Pancreas (tissue), 10 donors: ENCODE data around the gene DMKN. TPM values are rescaled to one million over a fixed set of nuclear protein-coding genes. Genes with fewer than 3 reads are reported as not detected.

Experiments
- ATAC-seq, 4 donors: fragments of 200-7000 bp; cut with Tn5 transposase; one replicate each; pipeline versions ENCODE4 v1.8.0 to v1.9.1; 2020; ENCODE audit warnings: mild to moderate bottlenecking in 4 of 4, moderate library complexity in 4 of 4
- DNase-seq, 6 donors: peaks; one replicate each; pipeline ENCODE4 v3.0.0-alpha.2; 2020
- FAIRE-seq: peaks from 2 replicates; lab custom pipeline; 2012; peaks lifted over from hg19 to GRCh38; lab: Jason Lieb, UNC
- H3K27ac ChIP-seq, 4 donors: fragments of 200-600 bp; sonication (generic); 1 replicate in 3 of 4; 2 replicates in 1 of 4; pipeline versions ENCODE4 v1.5.0 to v1.8.0; 2020
- H3K27me3 ChIP-seq, 4 donors: fragments of 200-600 bp; one replicate each; pipeline ENCODE4 v1.8.0; 2021
- H3K36me3 ChIP-seq, 3 donors: fragments of 200-600 bp; sonication (generic) in 1 of 3; one replicate each; pipeline versions ENCODE4 v1.5.0 to v1.8.0; 2020 to 2021
- H3K4me1 ChIP-seq, 3 donors: fragments of 200-600 bp; one replicate each; pipeline ENCODE4 v1.8.0; 2021
- H3K4me3 ChIP-seq, 4 donors: fragments of 200-600 bp; sonication (generic) in 2 of 4; one replicate each; pipeline versions ENCODE4 v1.5.0 to v1.8.0; 2020 to 2021
- H3K9me3 ChIP-seq, 4 donors: fragments of 200-600 bp; one replicate each; pipeline ENCODE4 v1.8.0; 2021
- WGBS, 2 donors: extraction: QIAGEN DNeasy Blood & Tissue Kit; methylation state at CpG; one replicate each; pipeline ENCODE4 v1.1.7; 2013; 5-methylcytosine and 5-hydroxymethylcytosine counted together
- intact Hi-C, 3 donors: fragments of 100-400 bp; cut with DNase I; formaldehyde crosslinking; loops; one replicate each; pipeline versions ENCODE4 v1.11.1 to v1.14.2; 2022
- polyA plus RNA-seq, 2 donors: library from polyadenylated mRNA; stranded (reverse); fragments of 200-250 nt; gene quantifications; one replicate each; pipeline ENCODE4 v1.2.3, GENCODE V29; 2013
- total RNA-seq, 6 donors: library from RNA; stranded (reverse); fragmentation: NEBNext Ultra II Directional in 4 of 6; extraction: Animal tissue kit (Norgen Biotek cat#: 25700) in 4 of 6; gene quantifications; one replicate each; pipeline versions ENCODE4 v1.2.1 to v1.2.4, GENCODE V29; 2021 to 2023
- TF ChIP-seq, protein P1 (sequence below), 4 donors: fragments of 200-600 bp; sonication (generic) in 3 of 4; IDR thresholded peaks; one replicate each; pipeline versions ENCODE4 v1.5.0 to v1.8.0; 2021; ENCODE audit warnings: antibody characterized with exemption in 4 of 4
- donor health status: healthy with polysubstance abuse.
- donor health status: DM: no; HTN: no; CAD: no; lungs with moderate emphysema.
- donor health status: DM: no; HTN: no; CAD: no.
- donor health status: control.
- donor health status: control.
- donor health status: Bipolar disorder and iron deficiency.
- donor health status: DM: yes; HTN: yes; CAD: no.
- donor health status: DM: no; HTN: no; CAD: no.
- donor health status: DM: no; HTN: no; CAD: no.
- donor health status: DM: yes; HTN: yes; CAD: no.

The DMKN gene
- total and polyA plus RNA-seq, 8 donors: 48.5 to 197 (median 62.4) TPM

DNA sequence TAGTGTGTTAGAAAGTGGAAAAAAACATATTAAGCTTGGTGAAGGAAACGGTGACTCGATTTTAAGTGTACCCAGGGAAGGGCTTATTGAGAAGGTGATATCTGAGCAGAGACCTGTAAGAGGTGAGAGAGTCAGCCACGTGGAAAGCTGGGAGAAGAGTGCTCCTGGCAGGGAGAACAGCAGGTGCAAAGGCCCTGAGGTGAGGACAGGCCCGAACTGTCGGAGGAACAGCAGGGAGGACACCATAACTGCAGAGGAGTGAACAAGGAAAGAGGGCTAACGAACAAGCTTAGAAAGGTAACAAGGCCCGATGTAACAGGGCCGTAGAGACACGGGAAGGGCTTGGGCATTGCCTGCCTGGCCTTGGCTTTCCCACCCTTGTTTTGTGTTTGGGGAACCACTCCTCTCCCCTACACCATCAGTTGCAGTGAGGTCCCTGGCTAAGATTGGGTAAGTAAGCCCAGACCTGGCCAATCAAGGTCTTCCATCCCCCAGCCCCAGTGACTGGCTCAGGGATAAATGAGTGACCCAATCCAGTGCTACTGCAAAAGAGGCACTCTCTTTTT, 42.7 kb upstream of the DMKN start:
- no peaks in the 10 kb centered on the region for H3K9me3 ChIP-seq
- DNase-seq (no peak), FAIRE-seq (no peak), ATAC-seq (no peak)
- no peaks in the 10 kb centered on the region for H3K27me3 ChIP-seq
- no peaks in the 10 kb centered on the region for H3K36me3 ChIP-seq
- H3K4me1 ChIP-seq: peaks cover 0 to 6% (median 0%) of the 10 kb centered on the region in 3 donors
- TF ChIP-seq, protein P1, sequence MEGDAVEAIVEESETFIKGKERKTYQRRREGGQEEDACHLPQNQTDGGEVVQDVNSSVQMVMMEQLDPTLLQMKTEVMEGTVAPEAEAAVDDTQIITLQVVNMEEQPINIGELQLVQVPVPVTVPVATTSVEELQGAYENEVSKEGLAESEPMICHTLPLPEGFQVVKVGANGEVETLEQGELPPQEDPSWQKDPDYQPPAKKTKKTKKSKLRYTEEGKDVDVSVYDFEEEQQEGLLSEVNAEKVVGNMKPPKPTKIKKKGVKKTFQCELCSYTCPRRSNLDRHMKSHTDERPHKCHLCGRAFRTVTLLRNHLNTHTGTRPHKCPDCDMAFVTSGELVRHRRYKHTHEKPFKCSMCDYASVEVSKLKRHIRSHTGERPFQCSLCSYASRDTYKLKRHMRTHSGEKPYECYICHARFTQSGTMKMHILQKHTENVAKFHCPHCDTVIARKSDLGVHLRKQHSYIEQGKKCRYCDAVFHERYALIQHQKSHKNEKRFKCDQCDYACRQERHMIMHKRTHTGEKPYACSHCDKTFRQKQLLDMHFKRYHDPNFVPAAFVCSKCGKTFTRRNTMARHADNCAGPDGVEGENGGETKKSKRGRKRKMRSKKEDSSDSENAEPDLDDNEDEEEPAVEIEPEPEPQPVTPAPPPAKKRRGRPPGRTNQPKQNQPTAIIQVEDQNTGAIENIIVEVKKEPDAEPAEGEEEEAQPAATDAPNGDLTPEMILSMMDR (IDR thresholded peaks at IDR 0.05): no peak
- 88 to 91% methylated on average over 9 of the region's 9 CpGs for WGBS, 2 donors
- H3K4me3 ChIP-seq: no peak overlapping the region
- H3K27ac ChIP-seq: no peak overlapping the region
- intact Hi-C loops: no loop called here

DNA sequence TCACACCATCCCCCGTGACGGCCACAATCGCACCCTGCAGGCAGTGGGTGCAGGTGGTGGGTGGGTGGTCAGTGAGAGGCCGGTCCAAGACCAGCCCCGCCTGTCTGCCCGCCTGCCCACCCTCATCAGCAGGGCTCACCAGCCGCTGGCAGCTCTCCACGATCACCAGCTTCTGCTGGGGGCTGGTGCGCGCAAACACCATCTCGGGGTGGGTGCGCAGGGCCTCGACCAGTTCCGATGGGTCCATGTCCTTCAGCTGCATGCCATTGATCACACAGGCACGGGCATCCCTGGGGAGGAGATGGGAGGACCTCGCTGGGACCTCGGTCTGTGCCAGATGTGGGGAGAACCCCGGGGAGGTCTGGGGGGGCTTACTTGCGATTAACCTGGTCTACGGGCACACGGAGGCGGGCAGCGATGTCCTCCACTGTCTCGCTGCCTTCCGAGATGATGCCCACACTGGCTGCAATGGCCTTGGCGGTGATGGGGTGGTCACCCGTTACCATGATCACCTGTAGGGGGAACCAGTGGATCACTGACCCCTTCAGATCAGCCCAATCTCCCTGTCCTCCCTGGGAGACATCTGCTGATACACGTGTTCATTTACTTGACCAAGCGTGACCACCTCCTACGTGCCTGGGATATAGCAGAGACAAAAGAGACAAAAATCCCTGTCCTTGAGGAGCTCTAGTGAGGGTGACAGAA, 42.0 kb upstream of the DMKN start:
- H3K9me3 ChIP-seq: no peaks in the 10 kb centered on the region
- peaks cover 0 to 6% (median 0%) of the 10 kb centered on the region in 3 donors for H3K4me1 ChIP-seq
- 75 to 78% methylated on average over 30 of the region's 30 CpGs for WGBS, 2 donors
- H3K36me3 ChIP-seq: no peaks in the 10 kb centered on the region
- TF ChIP-seq, protein P1 (IDR thresholded peaks at IDR 0.05): no peak
- no peak overlapping the region for H3K27ac ChIP-seq
- no peak overlapping the region for H3K4me3 ChIP-seq
- no peaks in the 10 kb centered on the region for H3K27me3 ChIP-seq
- intact Hi-C loops: no loop called here
- DNase-seq (peak in 1 of 6 donors; percentile 47), ATAC-seq (no peak), FAIRE-seq (no peak)

- no peak overlapping the region for H3K27ac ChIP-seq
- DNase-seq (no peak), ATAC-seq (no peak), FAIRE-seq (no peak)
- H3K9me3 ChIP-seq: no peaks in the 10 kb centered on the region
- no peaks in the 10 kb centered on the region for H3K36me3 ChIP-seq
- intact Hi-C loops: no loop called here
- TF ChIP-seq, protein P1 (IDR thresholded peaks at IDR 0.05): no peak
- H3K4me1 ChIP-seq: peaks cover 0 to 9% (median 0%) of the 10 kb centered on the region in 3 donors
- H3K27me3 ChIP-seq: no peaks in the 10 kb centered on the region
- H3K4me3 ChIP-seq: no peak overlapping the region
- 69 to 71% methylated on average over 5 of the region's 5 CpGs for WGBS, 2 donors
These were observed 40.6 kb upstream of the DMKN start for GRCh38 chr19:35554076-35554475.

- Histone ChIP-seq H3K36me3 (no peaks in the 10 kb centered on the region), H3K27me3 (no peaks in the 10 kb centered on the region), H3K27ac (no peak overlapping the region), H3K9me3 (no peaks in the 10 kb centered on the region), H3K4me1 (peaks cover 0 to 8% (median 0%) of the 10 kb centered on the region in 3 donors), H3K4me3 (no peak overlapping the region)
- WGBS, 2 donors: 70% methylated on average over 10 to 14 of the region's 14 CpGs
- TF ChIP-seq, protein P1 (IDR thresholded peaks at IDR 0.05): no peak
- ATAC-seq: no peak
- no peak for FAIRE-seq
- intact Hi-C loops: no loop called here
- no peak for DNase-seq
These were observed 40.0 kb upstream of the DMKN start for GRCh38 chr19:35553385-35554000.
